Karpas-422 (cell line): ENCODE measurements around the gene ERN1. TPM values are rescaled to one million over a fixed set of nuclear protein-coding genes. Genes with fewer than 3 reads are reported as not detected.

ENCODE experiments used
- DNase-seq: peaks from one replicate; pipeline ENCODE4 v3.0.0-alpha.2; 2015
- H2AFZ ChIP-seq: fragments of 200-600 bp; sonication (generic); 2 replicates; pipeline ENCODE4 v1.6.1; 2014; ENCODE audit warnings: antibody characterized with exemption, low read length, mixed read lengths
- H3K27ac ChIP-seq: fragments of 200-600 bp; sonication (generic); 2 replicates; pipeline ENCODE4 v1.5.1; 2014; ENCODE audit warnings: mild to moderate bottlenecking, low read length, moderate library complexity
- H3K27me3 ChIP-seq: fragments of 200-600 bp; sonication (generic); 2 replicates; pipeline ENCODE4 v1.6.1; 2014; ENCODE audit warnings: low read length, mixed read lengths
- H3K36me3 ChIP-seq: fragments of 200-600 bp; sonication (generic); 2 replicates; pipeline ENCODE4 v1.6.1; 2014; ENCODE audit warnings: low read length, mixed read lengths; ENCODE audit not compliant: insufficient read depth
- H3K4me1 ChIP-seq: fragments of 200-600 bp; sonication (generic); 2 replicates; pipeline ENCODE4 v1.6.1; 2014; ENCODE audit warnings: mild to moderate bottlenecking, low read length, mixed read lengths
- H3K4me2 ChIP-seq: fragments of 200-600 bp; sonication (generic); 2 replicates; pipeline ENCODE4 v1.6.1; 2014; ENCODE audit warnings: low read length, low read depth, mild to moderate bottlenecking; ENCODE audit not compliant: poor library complexity, severe bottlenecking
- H3K4me3 ChIP-seq: fragments of 200-600 bp; sonication (generic); 2 replicates; pipeline ENCODE4 v1.5.1; 2014; ENCODE audit warnings: mild to moderate bottlenecking, antibody characterized with exemption, low read length, mixed read lengths
- H3K79me2 ChIP-seq: fragments of 200-600 bp; sonication (generic); 2 replicates; pipeline ENCODE4 v1.6.1; 2014; ENCODE audit warnings: mild to moderate bottlenecking, low read length, mixed read lengths
- H3K9ac ChIP-seq: fragments of 200-600 bp; sonication (generic); 2 replicates; pipeline ENCODE4 v1.6.0; 2014; ENCODE audit warnings: low read length
- H3K9me2 ChIP-seq: fragments of 200-600 bp; sonication (generic), shearing (Covaris generic); replicated peaks from 2 replicates; pipeline ENCODE4 v1.6.0; 2014; ENCODE audit warnings: mild to moderate bottlenecking, low read length, moderate library complexity; ENCODE audit not compliant: insufficient read depth
- H3K9me3 ChIP-seq: fragments of 300-700, 200-600 bp; sonication (generic); 2 replicates; pipeline ENCODE4 v1.6.1; 2014; ENCODE audit warnings: low read length, mixed read lengths
- H4K20me1 ChIP-seq: fragments of 200-600 bp; sonication (generic); 2 replicates; pipeline ENCODE4 v1.6.1; 2014; ENCODE audit warnings: mild to moderate bottlenecking, antibody characterized with exemption, low read length, low read depth; ENCODE audit not compliant: insufficient read depth
- total RNA-seq: library from RNA; depleted of rRNA; stranded (reverse); fragments of >200 nt; shearing (Covaris generic); gene quantifications from 2 replicates; pipeline ENCODE4 v1.2.3, GENCODE V29; 2014; ENCODE audit warnings: low replicate concordance

Gene ERN1
- total RNA-seq, 1 experiment from 2014 or later = 1.9 TPM

- Histone ChIP-seq H3K4me3 (no peak overlapping the region), H3K27ac (no peak overlapping the region), H3K9ac (no peak overlapping the region), H3K27me3 (no peaks in the 10 kb centered on the region), H3K36me3 (no peaks in the 10 kb centered on the region), H3K9me2 (no peaks in the 10 kb centered on the region), H3K9me3 (no peaks in the 10 kb centered on the region), H3K4me2 (no peak overlapping the region), H4K20me1 (no peaks in the 10 kb centered on the region), H3K4me1 (no peaks in the 10 kb centered on the region), H3K79me2 (no peaks in the 10 kb centered on the region), H2AFZ (no peak overlapping the region)
- DNase-seq = no peak
These were observed 31.6 kb upstream of the ERN1 start for GRCh38 chr17:64161380-64162176.

GRCh38 chr17:64160378-64160777, 30.4 kb upstream of the ERN1 start:
- Histone ChIP-seq H3K4me1 (no peaks in the 10 kb centered on the region), H3K4me2 (no peak overlapping the region), H3K36me3 (no peaks in the 10 kb centered on the region), H4K20me1 (no peaks in the 10 kb centered on the region), H3K4me3 (no peak overlapping the region), H2AFZ (no peak overlapping the region), H3K27me3 (no peaks in the 10 kb centered on the region), H3K9ac (no peak overlapping the region), H3K9me2 (no peaks in the 10 kb centered on the region), H3K27ac (no peak overlapping the region), H3K79me2 (no peaks in the 10 kb centered on the region), H3K9me3 (no peaks in the 10 kb centered on the region)
- no peak for DNase-seq

- H3K9me3 ChIP-seq = no peaks in the 10 kb centered on the region
- H3K9me2 ChIP-seq = no peaks in the 10 kb centered on the region
- H3K36me3 ChIP-seq = no peaks in the 10 kb centered on the region
- H3K4me3 ChIP-seq = no peak overlapping the region
- DNase-seq = no peak
- no peaks in the 10 kb centered on the region for H3K4me1 ChIP-seq
- no peaks in the 10 kb centered on the region for H4K20me1 ChIP-seq
- no peaks in the 10 kb centered on the region for H3K27me3 ChIP-seq
- H3K27ac ChIP-seq = no peak overlapping the region
- no peak overlapping the region for H2AFZ ChIP-seq
- no peak overlapping the region for H3K4me2 ChIP-seq
- H3K79me2 ChIP-seq = no peaks in the 10 kb centered on the region
- H3K9ac ChIP-seq = no peak overlapping the region
These were observed 29.1 kb upstream of the ERN1 start for GRCh38 chr17:64158831-64159590.

GRCh38 chr17:64158406-64158805, 28.5 kb upstream of the ERN1 start:
- no peaks in the 10 kb centered on the region for H3K36me3 ChIP-seq
- H3K9me3 ChIP-seq = no peaks in the 10 kb centered on the region
- no peak overlapping the region for H3K9ac ChIP-seq
- no peak for DNase-seq
- no peak overlapping the region for H3K27ac ChIP-seq
- H3K79me2 ChIP-seq = no peaks in the 10 kb centered on the region
- H3K4me3 ChIP-seq = no peak overlapping the region
- H3K4me1 ChIP-seq = no peaks in the 10 kb centered on the region
- no peaks in the 10 kb centered on the region for H3K9me2 ChIP-seq
- no peak overlapping the region for H3K4me2 ChIP-seq
- H4K20me1 ChIP-seq = no peaks in the 10 kb centered on the region
- H2AFZ ChIP-seq = no peak overlapping the region
- H3K27me3 ChIP-seq = no peaks in the 10 kb centered on the region

- no peaks in the 10 kb centered on the region for H4K20me1 ChIP-seq
- H3K9ac ChIP-seq = no peak overlapping the region
- no peak overlapping the region for H3K4me3 ChIP-seq
- no peaks in the 10 kb centered on the region for H3K36me3 ChIP-seq
- no peaks in the 10 kb centered on the region for H3K9me2 ChIP-seq
- H3K9me3 ChIP-seq = no peaks in the 10 kb centered on the region
- DNase-seq = no peak
- H3K4me1 ChIP-seq = no peaks in the 10 kb centered on the region
- no peak overlapping the region for H3K27ac ChIP-seq
- H3K27me3 ChIP-seq = no peaks in the 10 kb centered on the region
- no peak overlapping the region for H2AFZ ChIP-seq
- H3K4me2 ChIP-seq = no peak overlapping the region
- H3K79me2 ChIP-seq = no peaks in the 10 kb centered on the region
These were observed 27.8 kb upstream of the ERN1 start for GRCh38 chr17:64157669-64158180.

GRCh38 chr17:64156670-64157069, 26.7 kb upstream of the ERN1 start:
- Histone ChIP-seq H3K9me2 (no peaks in the 10 kb centered on the region), H3K4me3 (no peak overlapping the region), H2AFZ (no peak overlapping the region), H3K9ac (no peak overlapping the region), H3K27me3 (no peaks in the 10 kb centered on the region), H3K79me2 (no peaks in the 10 kb centered on the region), H3K27ac (no peak overlapping the region), H3K4me1 (no peaks in the 10 kb centered on the region), H3K9me3 (no peaks in the 10 kb centered on the region), H3K36me3 (no peaks in the 10 kb centered on the region), H3K4me2 (no peak overlapping the region), H4K20me1 (no peaks in the 10 kb centered on the region)
- DNase-seq = no peak

GRCh38 chr17:64155751-64156544, 26.0 kb upstream of the ERN1 start:
- Histone ChIP-seq H3K9me3 (no peaks in the 10 kb centered on the region), H3K27ac (no peak overlapping the region), H4K20me1 (no peaks in the 10 kb centered on the region), H2AFZ (no peak overlapping the region), H3K9ac (no peak overlapping the region), H3K4me2 (no peak overlapping the region), H3K79me2 (no peaks in the 10 kb centered on the region), H3K36me3 (no peaks in the 10 kb centered on the region), H3K4me1 (no peaks in the 10 kb centered on the region), H3K27me3 (no peaks in the 10 kb centered on the region), H3K9me2 (no peaks in the 10 kb centered on the region), H3K4me3 (no peak overlapping the region)
- no peak for DNase-seq

GRCh38 chr17:64155129-64155528, 25.2 kb upstream of the ERN1 start:
- no peak for DNase-seq
- H2AFZ ChIP-seq = no peak overlapping the region
- H3K27me3 ChIP-seq = no peaks in the 10 kb centered on the region
- H4K20me1 ChIP-seq = no peaks in the 10 kb centered on the region
- H3K27ac ChIP-seq = no peak overlapping the region
- H3K9me2 ChIP-seq = no peaks in the 10 kb centered on the region
- no peak overlapping the region for H3K4me2 ChIP-seq
- H3K9ac ChIP-seq = no peak overlapping the region
- H3K4me3 ChIP-seq = no peak overlapping the region
- no peaks in the 10 kb centered on the region for H3K36me3 ChIP-seq
- H3K79me2 ChIP-seq = no peaks in the 10 kb centered on the region
- H3K4me1 ChIP-seq = no peaks in the 10 kb centered on the region
- no peaks in the 10 kb centered on the region for H3K9me3 ChIP-seq
